ENCODE data around the gene GLRB. TPM values are rescaled to one million over a fixed set of nuclear protein-coding genes. Genes with fewer than 3 reads are reported as not detected.

Gene GLRB
- total RNA-seq, 1 experiment from 2014 or later: 1.8 TPM

GRCh38 chr4:157143369-157143768 is 67.4 kb downstream of the GLRB start:
- intact Hi-C loops (cut with micrococcal nuclease; ENCODE audit: unreplicated experiment): no loop called here
- no peak for DNase-seq (ENCODE audit: low read depth, low spot score)
- H3K27me3 ChIP-seq (ENCODE audit: control insufficient read depth, insufficient read depth, low read length): no peaks in the 10 kb centered on the region
- no peaks in the 10 kb centered on the region for H3K9me3 ChIP-seq (ENCODE audit: control insufficient read depth, insufficient read depth, low read depth, low read length)
- no peaks in the 10 kb centered on the region for H3K4me1 ChIP-seq (ENCODE audit: control insufficient read depth, insufficient read depth, low read length)
- in situ Hi-C loops (cut with HindIII; ENCODE audit: low pct_unique_long_range_greater_than_20kb, low sequenced_read_pairs): no loop called here
- ATAC-seq: no peak
- TF ChIP-seq TCF7L2 (IDR thresholded peaks at IDR 0.05; ENCODE audit: low read depth, low read length) (no peak), SIN3A (IDR thresholded peaks at IDR 0.05; ENCODE audit: borderline replicate concordance, insufficient read depth, low read depth, low read length) (no peak), REST (IDR thresholded peaks at IDR 0.05; ENCODE audit: insufficient read depth in 1 of 2, low read depth in 2 of 2, low read length in 1 of 2) (no peak), CTCF (IDR thresholded peaks at IDR 0.05) (no peak), POLR2AphosphoS5 (IDR thresholded peaks at IDR 0.05; ENCODE audit: low read depth, low read length) (no peak)
- BruUV-seq (replicated peaks): no TSS peak
- ChIA-PET CTCF (no interaction called here), POLR2A (no interaction called here)
- H3K36me3 ChIP-seq (ENCODE audit: control insufficient read depth, insufficient read depth, low read length): no peaks in the 10 kb centered on the region
- no peak overlapping the region for H3K27ac ChIP-seq (ENCODE audit: low read length)
- no peak overlapping the region for H3K4me3 ChIP-seq (ENCODE audit: low read depth in 2 of 2, low read length in 2 of 2)

- ATAC-seq (no peak), DNase-seq (ENCODE audit: low read depth, low spot score) (no peak)
- CTCF ChIA-PET: no interaction called here
- BruUV-seq (replicated peaks): no TSS peak
- Histone ChIP-seq H3K4me3 (ENCODE audit: low read depth in 2 of 2, low read length in 2 of 2) (no peak overlapping the region), H3K4me1 (ENCODE audit: control insufficient read depth, insufficient read depth, low read length) (no peaks in the 10 kb centered on the region), H3K9me3 (ENCODE audit: control insufficient read depth, insufficient read depth, low read depth, low read length) (no peaks in the 10 kb centered on the region), H3K27me3 (ENCODE audit: control insufficient read depth, insufficient read depth, low read length) (no peaks in the 10 kb centered on the region), H3K36me3 (ENCODE audit: control insufficient read depth, insufficient read depth, low read length) (no peaks in the 10 kb centered on the region), H3K27ac (ENCODE audit: low read length) (no peak overlapping the region)
- POLR2A ChIA-PET: no interaction called here
- intact Hi-C loops (cut with micrococcal nuclease; ENCODE audit: unreplicated experiment) (no loop called here), in situ Hi-C loops (cut with HindIII; ENCODE audit: low pct_unique_long_range_greater_than_20kb, low sequenced_read_pairs) (no loop called here)
- TF ChIP-seq SIN3A (IDR thresholded peaks at IDR 0.05; ENCODE audit: borderline replicate concordance, insufficient read depth, low read depth, low read length) (no peak), CTCF (IDR thresholded peaks at IDR 0.05) (no peak), REST (IDR thresholded peaks at IDR 0.05; ENCODE audit: insufficient read depth in 1 of 2, low read depth in 2 of 2, low read length in 1 of 2) (no peak), POLR2AphosphoS5 (IDR thresholded peaks at IDR 0.05; ENCODE audit: low read depth, low read length) (no peak), TCF7L2 (IDR thresholded peaks at IDR 0.05; ENCODE audit: low read depth, low read length) (no peak)
Measured at GRCh38 chr4:157151711-157152110, 75.8 kb downstream of the GLRB start.
